PC-9 (cell line): ENCODE data around the gene TOR4A.

Experiments used
- EZH2 ChIP-seq: fragments of 200-600 bp; sonication (generic); IDR thresholded peaks from 2 replicates; pipeline ENCODE4 v1.8.0; 2017; ENCODE audit warnings: antibody characterized with exemption, low read depth
- TF ChIP-seq, protein P1 (sequence below): fragments of 200-600 bp; sonication (generic); conservative IDR thresholded peaks from 2 replicates; pipeline ENCODE4 v1.6.1; 2017; ENCODE audit warnings: mixed run types, antibody characterized with exemption, mild to moderate bottlenecking, moderate library complexity

- TF ChIP-seq, protein P1, sequence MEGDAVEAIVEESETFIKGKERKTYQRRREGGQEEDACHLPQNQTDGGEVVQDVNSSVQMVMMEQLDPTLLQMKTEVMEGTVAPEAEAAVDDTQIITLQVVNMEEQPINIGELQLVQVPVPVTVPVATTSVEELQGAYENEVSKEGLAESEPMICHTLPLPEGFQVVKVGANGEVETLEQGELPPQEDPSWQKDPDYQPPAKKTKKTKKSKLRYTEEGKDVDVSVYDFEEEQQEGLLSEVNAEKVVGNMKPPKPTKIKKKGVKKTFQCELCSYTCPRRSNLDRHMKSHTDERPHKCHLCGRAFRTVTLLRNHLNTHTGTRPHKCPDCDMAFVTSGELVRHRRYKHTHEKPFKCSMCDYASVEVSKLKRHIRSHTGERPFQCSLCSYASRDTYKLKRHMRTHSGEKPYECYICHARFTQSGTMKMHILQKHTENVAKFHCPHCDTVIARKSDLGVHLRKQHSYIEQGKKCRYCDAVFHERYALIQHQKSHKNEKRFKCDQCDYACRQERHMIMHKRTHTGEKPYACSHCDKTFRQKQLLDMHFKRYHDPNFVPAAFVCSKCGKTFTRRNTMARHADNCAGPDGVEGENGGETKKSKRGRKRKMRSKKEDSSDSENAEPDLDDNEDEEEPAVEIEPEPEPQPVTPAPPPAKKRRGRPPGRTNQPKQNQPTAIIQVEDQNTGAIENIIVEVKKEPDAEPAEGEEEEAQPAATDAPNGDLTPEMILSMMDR, result no peak
- no peak for TF ChIP-seq EZH2
Measured at GRCh38 chr9:137229903-137230704, 47.4 kb upstream of the TOR4A start.
